Spinal cord (tissue), 10 donors: Measurements from ENCODE around the gene LRRC61. TPM values are rescaled to one million over a fixed set of nuclear protein-coding genes. Genes with fewer than 3 reads are reported as not detected.
"Not testable (repeated sequence)": the region's sequence is repeated elsewhere in the genome, so short reads cannot be mapped to it uniquely, and the experiment has no call there.

Experiments used
- DNase-seq, 6 donors: peaks; one replicate each; pipeline versions ENCODE4 v3.0.0 to v3.0.0-alpha.2; 2013 to 2015; ENCODE audit warnings: low spot score in 6 of 6, low read depth in 4 of 6
- H3K27ac ChIP-seq: one replicate; pipeline ENCODE4 v1.5.1; 2013; ENCODE audit warnings: low read depth, low read length, control low read depth
- H3K27me3 ChIP-seq: one replicate; pipeline ENCODE4 v1.6.1; 2013; ENCODE audit warnings: low read length; ENCODE audit not compliant: control insufficient read depth, insufficient read depth
- H3K36me3 ChIP-seq: one replicate; pipeline ENCODE4 v1.6.1; 2013; ENCODE audit warnings: low read length; ENCODE audit not compliant: control insufficient read depth, insufficient read depth
- H3K4me1 ChIP-seq: one replicate; pipeline ENCODE4 v1.6.1; 2013; ENCODE audit warnings: low read length; ENCODE audit not compliant: control insufficient read depth, insufficient read depth
- H3K4me3 ChIP-seq: one replicate; pipeline ENCODE4 v1.5.1; 2013; ENCODE audit warnings: low read depth, low read length, control low read depth
- H3K9me3 ChIP-seq: one replicate; pipeline ENCODE4 v1.6.1; 2013; ENCODE audit warnings: low read length; ENCODE audit not compliant: control insufficient read depth, insufficient read depth
- WGBS: methylation state at CpG from one replicate; pipeline ENCODE4 v1.1.5; 2013; ENCODE audit warnings: missing lambda C conversion rate; ENCODE audit not compliant: insufficient coverage; 5-methylcytosine and 5-hydroxymethylcytosine counted together
- polyA plus RNA-seq, 2 donors: library from polyadenylated mRNA; unstranded; fragments of 120-200 nt; gene quantifications; one replicate each; pipeline ENCODE4 v1.2.1, GENCODE V29; 2013; ENCODE audit not compliant: insufficient read length in 2 of 2
- total RNA-seq, 2 donors: library from RNA; depleted of rRNA in 1 of 2; stranded (reverse); fragments of 120-200 nt in 1 of 2; fragments of >200 nt in 1 of 2; gene quantifications; one replicate each; pipeline versions ENCODE4 v1.2.3 to v1.2.4, GENCODE V29; 2013 to 2014
- donor health status: healthy.

LRRC61 gene
- total and polyA plus RNA-seq, 4 donors = 8.1 to 38.6 (median 23.5) TPM

DNA sequence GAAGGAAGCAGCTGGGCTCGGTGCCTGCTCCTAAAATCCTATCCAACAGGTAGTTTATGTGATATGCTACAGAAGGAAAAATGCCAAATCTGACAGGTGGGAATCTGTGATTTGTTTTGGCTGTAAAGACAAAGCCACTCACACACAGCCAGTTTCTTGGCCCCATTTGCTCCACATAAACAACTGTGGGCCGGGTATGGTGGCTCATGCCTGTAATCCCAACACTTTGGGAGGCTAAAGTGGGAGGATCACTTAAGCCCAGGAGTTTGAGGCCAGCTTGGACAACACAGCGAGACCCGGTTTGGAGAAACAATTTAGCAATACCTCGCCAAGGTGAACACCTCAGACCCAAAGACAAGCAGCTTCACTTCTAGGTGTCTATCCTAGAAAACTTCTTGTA, 16.8 kb upstream of the LRRC61 start:
- not testable (repeated sequence) for H3K27ac ChIP-seq, H3K27me3 ChIP-seq, H3K4me1 ChIP-seq, H3K9me3 ChIP-seq, H3K4me3 ChIP-seq, DNase-seq, H3K36me3 ChIP-seq
- WGBS = no CpG with 5 or more reads among the region's 5 CpGs

DNA sequence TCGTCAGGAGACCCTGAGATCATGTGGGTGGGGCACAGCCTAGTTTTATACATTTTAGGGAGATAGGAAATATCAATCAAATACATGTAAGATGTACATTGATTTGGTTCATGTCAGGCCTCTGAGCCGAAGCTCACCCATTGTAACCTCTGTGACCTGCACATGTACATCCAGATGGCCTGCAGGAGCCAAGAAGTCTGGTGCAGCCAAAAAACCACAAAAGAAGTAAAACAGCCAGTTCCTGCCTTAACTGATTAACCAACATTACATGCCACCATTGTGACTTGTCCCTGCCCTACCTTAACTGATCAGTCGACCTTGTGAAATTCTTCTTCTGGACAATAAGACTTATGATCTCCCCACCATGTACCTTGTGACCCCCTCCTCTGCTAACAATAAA, 16.0 kb upstream of the LRRC61 start:
- Histone ChIP-seq H3K27ac (no peak overlapping the region), H3K4me3 (no peak overlapping the region), H3K36me3 (no peaks in the 10 kb centered on the region), H3K9me3 (no peaks in the 10 kb centered on the region), H3K4me1 (no peaks in the 10 kb centered on the region), H3K27me3 (no peaks in the 10 kb centered on the region)
- no peak for DNase-seq
- 92% methylated on average over 2 of the region's 3 CpGs for WGBS

DNA sequence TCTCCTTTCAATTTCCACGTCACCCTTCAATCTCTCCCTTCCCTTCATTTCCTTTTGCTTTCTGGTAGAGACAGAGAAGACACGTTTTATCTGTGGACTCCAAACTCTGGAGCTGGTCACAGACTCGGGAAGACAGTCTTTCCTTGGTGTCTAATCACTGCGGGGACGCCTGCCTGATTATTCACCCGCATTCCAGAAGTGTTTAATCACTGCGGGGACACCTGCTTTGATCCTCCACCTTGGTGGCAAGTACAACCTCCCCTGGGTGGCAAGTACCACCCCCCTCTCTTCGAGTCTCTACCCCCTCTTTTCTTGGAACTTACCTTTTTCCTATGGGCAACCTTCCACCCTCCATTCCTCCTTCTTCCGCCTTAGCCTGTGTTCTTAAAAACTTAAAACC, 15.3 kb upstream of the LRRC61 start:
- Histone ChIP-seq H3K36me3 (no peaks in the 10 kb centered on the region), H3K9me3 (no peaks in the 10 kb centered on the region), H3K4me3 (no peak overlapping the region), H3K27ac (no peak overlapping the region), H3K27me3 (no peaks in the 10 kb centered on the region), H3K4me1 (no peaks in the 10 kb centered on the region)
- no peak for DNase-seq
- 87% methylated on average over 9 of the region's 9 CpGs for WGBS

DNA sequence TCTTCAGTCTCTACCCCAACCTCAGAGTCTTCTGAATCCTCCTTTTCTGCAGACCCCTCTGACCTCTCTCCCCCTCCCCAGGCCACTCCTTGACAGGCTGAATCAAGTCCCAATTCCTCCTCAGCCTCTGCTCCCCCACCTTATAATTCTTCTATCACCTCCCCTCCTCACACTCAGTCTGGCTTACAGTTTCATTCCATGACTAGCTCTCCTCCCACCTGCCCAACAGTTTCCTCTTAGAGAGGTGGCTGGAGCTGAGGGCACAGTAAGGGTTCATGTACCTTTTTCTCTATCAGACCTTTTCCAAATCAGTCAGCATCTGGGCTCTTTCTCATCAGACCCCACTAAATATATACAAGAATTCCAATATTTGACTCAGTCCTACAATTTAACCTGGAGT, 14.6 kb upstream of the LRRC61 start:
- no peaks in the 10 kb centered on the region for H3K9me3 ChIP-seq
- H3K36me3 ChIP-seq = no peaks in the 10 kb centered on the region
- H3K4me1 ChIP-seq = no peaks in the 10 kb centered on the region
- no peaks in the 10 kb centered on the region for H3K27me3 ChIP-seq
- no peak overlapping the region for H3K4me3 ChIP-seq
- no peak for DNase-seq
- H3K27ac ChIP-seq = no peak overlapping the region

DNA sequence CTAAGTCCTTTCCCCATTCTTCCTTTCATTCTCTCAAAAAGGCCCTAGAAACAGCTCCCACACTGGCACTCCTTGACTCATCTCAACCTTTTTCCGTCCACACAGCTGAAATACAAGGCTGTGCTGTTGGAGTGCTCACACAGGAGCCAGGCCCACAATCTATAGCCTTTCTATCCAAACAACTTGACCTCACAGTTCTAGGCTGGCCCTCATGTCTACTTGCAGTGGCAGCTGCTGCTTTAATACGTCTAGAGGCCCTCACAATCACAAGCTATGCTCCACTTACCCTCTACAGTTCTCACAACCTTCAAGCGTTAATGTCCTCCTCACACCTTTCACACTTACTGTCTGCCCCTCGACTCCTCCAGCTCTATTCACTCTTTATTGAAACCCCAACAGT, 12.0 kb upstream of the LRRC61 start:
- Histone ChIP-seq H3K27ac (no peak overlapping the region), H3K36me3 (no peaks in the 10 kb centered on the region), H3K9me3 (no peaks in the 10 kb centered on the region), H3K27me3 (no peaks in the 10 kb centered on the region), H3K4me1 (no peaks in the 10 kb centered on the region), H3K4me3 (no peak overlapping the region)
- 89% methylated on average over 4 of the region's 4 CpGs for WGBS
- DNase-seq = no peak

DNA sequence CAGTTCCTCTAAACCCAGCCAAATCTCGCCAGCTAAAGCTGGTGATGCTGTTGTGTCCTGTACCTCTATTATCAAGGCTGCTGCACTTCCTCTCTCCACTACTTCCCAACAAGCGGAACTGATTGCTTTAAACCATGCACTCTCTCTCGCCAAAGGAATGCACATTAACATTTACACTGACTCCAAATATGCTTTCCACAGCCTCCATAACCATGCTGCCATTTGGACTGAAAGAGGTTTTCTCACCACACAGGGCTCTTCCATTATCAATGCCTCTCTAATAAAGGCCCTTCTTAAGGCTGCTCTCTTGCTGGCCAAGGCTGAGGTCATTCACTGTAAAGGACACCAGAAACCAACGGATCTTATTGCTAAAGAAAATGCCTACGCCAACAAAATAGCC, 11.4 kb upstream of the LRRC61 start:
- Histone ChIP-seq H3K9me3 (no peaks in the 10 kb centered on the region), H3K27ac (no peak overlapping the region), H3K27me3 (no peaks in the 10 kb centered on the region), H3K4me1 (no peaks in the 10 kb centered on the region), H3K4me3 (no peak overlapping the region), H3K36me3 (no peaks in the 10 kb centered on the region)
- peak in 1 of 6 donors; percentile 38 for DNase-seq
- 38% methylated on average over 5 of the region's 5 CpGs for WGBS

DNA sequence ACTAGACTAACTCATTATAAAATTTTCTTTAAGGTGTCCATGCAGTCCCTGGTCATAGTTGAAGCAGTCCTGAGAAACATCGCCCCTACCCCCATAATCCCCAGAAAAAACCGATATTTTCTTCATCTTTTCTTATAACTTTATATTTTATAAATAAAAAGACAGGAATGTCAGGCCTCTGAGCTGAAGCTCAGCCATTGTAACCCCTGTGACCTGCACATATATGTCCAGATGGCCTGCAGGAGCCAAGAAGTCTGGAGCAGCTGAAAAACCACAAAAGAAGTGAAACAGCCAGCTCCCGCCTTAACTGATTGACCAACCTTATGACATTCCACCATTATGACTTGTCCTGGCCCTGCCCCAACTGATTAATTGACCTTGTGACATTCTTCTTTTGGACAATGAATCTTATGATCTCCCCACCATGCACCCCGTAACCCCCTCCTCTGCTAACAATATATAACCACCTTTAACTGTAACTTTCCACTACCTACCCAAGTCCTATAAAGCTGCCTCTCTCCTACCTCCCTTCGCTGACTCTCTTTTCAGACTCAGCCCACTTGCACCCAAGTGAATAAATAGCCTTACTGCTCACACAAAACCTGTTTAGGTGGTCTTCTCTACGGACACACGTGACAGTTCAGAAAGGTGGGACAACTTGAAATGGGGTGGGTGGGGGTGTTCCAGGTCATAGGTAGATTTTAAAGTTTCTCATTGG, 10.3 kb upstream of the LRRC61 start:
- H3K4me1 ChIP-seq, H3K9me3 ChIP-seq, H3K27ac ChIP-seq, DNase-seq, H3K36me3 ChIP-seq, H3K27me3 ChIP-seq, H3K4me3 ChIP-seq: not testable (repeated sequence)
- 78% methylated on average over 4 of the region's 7 CpGs for WGBS

DNA sequence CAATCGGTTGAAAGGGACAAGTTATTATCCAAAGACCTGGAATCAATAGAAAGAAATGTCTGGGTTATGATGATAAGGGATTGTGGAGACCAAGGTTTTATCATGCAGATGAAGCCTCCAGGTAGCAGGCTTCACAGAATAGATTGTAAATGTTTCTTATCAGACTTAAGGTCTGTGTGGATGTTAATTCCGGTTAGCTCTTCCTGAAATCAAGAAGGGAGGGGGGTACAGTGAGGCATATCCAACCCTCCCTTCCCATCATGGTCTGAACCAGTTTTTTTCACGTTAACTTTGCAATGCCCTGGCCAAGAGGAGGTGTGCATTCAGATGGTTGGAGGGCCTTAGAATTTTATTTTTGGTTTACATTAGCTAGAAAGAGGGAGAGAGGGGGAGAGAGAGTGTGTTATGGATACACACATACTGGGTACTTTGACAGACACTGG, 9.8 kb upstream of the LRRC61 start:
- no peaks in the 10 kb centered on the region for H3K36me3 ChIP-seq
- no peak overlapping the region for H3K27ac ChIP-seq
- WGBS = 100% methylated on average over 1 of the region's 3 CpGs
- H3K27me3 ChIP-seq = no peaks in the 10 kb centered on the region
- H3K9me3 ChIP-seq = no peaks in the 10 kb centered on the region
- no peak overlapping the region for H3K4me3 ChIP-seq
- H3K4me1 ChIP-seq = no peaks in the 10 kb centered on the region
- no peak for DNase-seq

DNA sequence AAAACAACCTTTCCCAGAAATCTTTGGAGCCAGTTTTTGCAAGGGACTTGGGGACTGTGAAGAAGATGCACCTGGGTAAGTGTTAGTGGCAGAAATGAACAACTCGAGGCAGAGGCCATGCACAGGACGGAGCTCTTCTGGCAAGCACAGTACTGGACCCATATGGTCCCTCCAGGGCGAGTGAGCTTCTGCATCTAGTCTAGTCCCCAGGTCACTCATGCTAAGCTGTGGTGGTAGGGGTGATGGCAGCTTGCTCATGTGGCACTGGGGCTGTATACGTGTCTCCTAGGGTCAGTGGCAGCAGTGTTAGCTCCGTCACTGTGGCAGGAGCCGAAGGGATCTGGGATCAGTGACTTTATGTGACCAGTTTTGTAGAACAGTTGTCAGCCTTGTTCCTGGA, 9.3 kb upstream of the LRRC61 start:
- 94% methylated on average over 5 of the region's 6 CpGs for WGBS
- Histone ChIP-seq H3K9me3 (no peaks in the 10 kb centered on the region), H3K36me3 (no peaks in the 10 kb centered on the region), H3K4me1 (no peaks in the 10 kb centered on the region), H3K27ac (no peak overlapping the region), H3K4me3 (no peak overlapping the region), H3K27me3 (no peaks in the 10 kb centered on the region)
- no peak for DNase-seq

DNA sequence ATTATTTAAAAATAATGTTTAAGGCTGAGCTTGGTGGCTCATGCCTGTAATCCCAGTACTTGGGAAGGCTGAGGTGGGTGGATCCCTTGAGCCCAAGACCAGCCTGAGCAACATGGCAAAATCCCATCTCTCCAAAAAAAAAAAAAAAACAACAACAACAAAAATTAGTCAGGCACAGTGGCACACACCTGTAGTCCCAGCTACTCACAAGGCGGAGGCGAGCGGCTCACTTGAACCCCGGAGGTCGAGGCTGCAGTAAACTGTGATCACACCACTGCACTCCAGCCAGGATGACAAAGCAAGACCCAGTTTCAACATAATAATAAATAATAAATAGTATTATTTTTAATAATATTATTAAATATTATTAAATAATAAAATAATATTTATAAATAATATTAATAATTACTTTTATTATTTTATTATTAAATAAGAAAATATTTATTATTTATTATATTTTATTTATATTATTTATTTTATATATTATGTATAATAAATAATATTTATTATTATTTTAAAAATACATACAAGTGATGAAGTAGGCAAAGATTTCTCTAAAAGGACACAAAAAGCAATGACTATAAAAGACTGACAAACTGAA, 8.4 kb upstream of the LRRC61 start:
- no peaks in the 10 kb centered on the region for H3K4me1 ChIP-seq
- WGBS = 100% methylated on average over 2 of the region's 5 CpGs
- no peaks in the 10 kb centered on the region for H3K9me3 ChIP-seq
- H3K36me3 ChIP-seq = no peaks in the 10 kb centered on the region
- H3K27ac ChIP-seq = no peak overlapping the region
- no peak overlapping the region for H3K4me3 ChIP-seq
- no peaks in the 10 kb centered on the region for H3K27me3 ChIP-seq
- no peak for DNase-seq
